PC-9 (cell line): ENCODE measurements around the gene PPHLN1. TPM values are rescaled to one million over a fixed set of nuclear protein-coding genes. Genes with fewer than 3 reads are reported as not detected.

Experiments used
- BruUV-seq: library from RNA; stranded (reverse); fragments of 400-500 nt; replicated peaks from 2 replicates; lab custom pipeline; 2021; lab: Mats Ljungman, UMichigan
- CTCF ChIA-PET: fragments of 300-600 bp; sonication (Branson Sonifier 250); formaldehyde crosslinking; loops from one replicate; lab custom pipeline; 2022; ENCODE audit warnings: antibody characterized with exemption; lab: Charles Lee
- POLR2A ChIA-PET: fragments of 300-600 bp; sonication (Branson Sonifier 250); formaldehyde crosslinking; loops from one replicate; lab custom pipeline; 2022; ENCODE audit warnings: antibody characterized with exemption; ENCODE audit not compliant: unreplicated experiment; lab: Charles Lee
- DNase-seq, 2 experiments: peaks; one replicate each; pipeline versions ENCODE4 v3.0.0 to v3.0.0-alpha.2; 2015 to 2022; ENCODE audit warnings: mixed read lengths in 1 of 2
- H2AFZ ChIP-seq: fragments of 200-600 bp; sonication (generic); 2 replicates; pipeline ENCODE4 v1.8.1; 2017; ENCODE audit warnings: antibody characterized with exemption
- H3F3A ChIP-seq: fragments of 200-600 bp; sonication (generic); 2 replicates; pipeline ENCODE4 v1.8.1; 2017; ENCODE audit warnings: antibody characterized with exemption, mild to moderate bottlenecking, low read depth; ENCODE audit not compliant: insufficient read depth
- H3K27ac ChIP-seq: fragments of 200-600 bp; sonication (generic); 2 replicates; pipeline ENCODE4 v1.6.1; 2016; ENCODE audit warnings: mixed run types
- H3K27me3 ChIP-seq: fragments of 200-600 bp; sonication (generic); 2 replicates; pipeline ENCODE4 v1.6.1; 2016; ENCODE audit warnings: low read depth, mixed run types; ENCODE audit not compliant: insufficient read depth
- H3K36me3 ChIP-seq: fragments of 200-600 bp; sonication (generic); 2 replicates; pipeline ENCODE4 v1.6.1; 2016; ENCODE audit warnings: low read depth, mixed run types
- H3K4me1 ChIP-seq: fragments of 200-600 bp; sonication (generic); replicated peaks from 2 replicates; pipeline ENCODE4 v1.6.1; 2016; ENCODE audit warnings: mixed run types; ENCODE audit not compliant: insufficient read depth
- H3K4me2 ChIP-seq: fragments of 200-600 bp; sonication (generic); 2 replicates; pipeline ENCODE4 v1.6.1; 2017; ENCODE audit warnings: mixed run types
- H3K4me3 ChIP-seq: fragments of 200-600 bp; sonication (generic); 2 replicates; pipeline ENCODE4 v1.6.1; 2016; ENCODE audit warnings: mixed run types
- H3K79me2 ChIP-seq: fragments of 200-600 bp; sonication (generic); 2 replicates; pipeline ENCODE4 v1.6.1; 2017; ENCODE audit warnings: low read depth, mixed run types
- H3K9me2 ChIP-seq: fragments of 200-600 bp; sonication (generic); 2 replicates; pipeline ENCODE4 v1.8.1; 2017; ENCODE audit warnings: mild to moderate bottlenecking; ENCODE audit not compliant: insufficient read depth
- H3K9me3 ChIP-seq: fragments of 200-600 bp; sonication (generic); 2 replicates; pipeline ENCODE4 v1.8.1; 2016; ENCODE audit warnings: low read depth; ENCODE audit not compliant: insufficient read depth
- H4K20me1 ChIP-seq: fragments of 200-600 bp; sonication (generic); 2 replicates; pipeline ENCODE4 v1.8.1; 2017; ENCODE audit not compliant: insufficient read depth
- CTCF ChIP-seq: fragments of 200-600 bp; sonication (generic); conservative IDR thresholded peaks from 2 replicates; pipeline ENCODE4 v1.6.1; 2017; ENCODE audit warnings: mixed run types, antibody characterized with exemption, mild to moderate bottlenecking, moderate library complexity
- EZH2 ChIP-seq: fragments of 200-600 bp; sonication (generic); IDR thresholded peaks from 2 replicates; pipeline ENCODE4 v1.8.0; 2017; ENCODE audit warnings: antibody characterized with exemption, low read depth
- intact Hi-C: fragments of 100-400 bp; cut with micrococcal nuclease; formaldehyde crosslinking; loops from one replicate; pipeline ENCODE4 v1.10.0; 2022; ENCODE audit not compliant: unreplicated experiment
- total RNA-seq: library from RNA; stranded (reverse); gene quantifications from 2 replicates; pipeline ENCODE4 v1.2.3, GENCODE V29; 2021

The PPHLN1 gene
- total RNA-seq, 1 experiment from 2014 or later, result 61.9 TPM

GRCh38 chr12:42286741-42287140, 39.2 kb upstream of the PPHLN1 start:
- H3K4me3 ChIP-seq, result no peak overlapping the region
- no peaks in the 10 kb centered on the region for H3K27me3 ChIP-seq
- POLR2A ChIA-PET, result no interaction called here
- H3K36me3 ChIP-seq, result no peaks in the 10 kb centered on the region
- H2AFZ ChIP-seq, result no peak overlapping the region
- H3K4me2 ChIP-seq, result no peak overlapping the region
- intact Hi-C loops, result no loop called here
- TF ChIP-seq CTCF (no peak), EZH2 (no peak)
- BruUV-seq, result no TSS peak
- CTCF ChIA-PET, result no interaction called here
- H3K4me1 ChIP-seq, result no peaks in the 10 kb centered on the region
- no peaks in the 10 kb centered on the region for H3K9me3 ChIP-seq
- H3K27ac ChIP-seq, result no peak overlapping the region
- no peaks in the 10 kb centered on the region for H4K20me1 ChIP-seq
- no peaks in the 10 kb centered on the region for H3K79me2 ChIP-seq
- no peaks in the 10 kb centered on the region for H3F3A ChIP-seq
- no peaks in the 10 kb centered on the region for H3K9me2 ChIP-seq
- no peak for DNase-seq

- H3K36me3 ChIP-seq, result no peaks in the 10 kb centered on the region
- no peaks in the 10 kb centered on the region for H4K20me1 ChIP-seq
- H3K9me3 ChIP-seq, result no peaks in the 10 kb centered on the region
- H3K27ac ChIP-seq, result no peak overlapping the region
- H3K4me1 ChIP-seq, result no peaks in the 10 kb centered on the region
- TF ChIP-seq CTCF (no peak), EZH2 (no peak)
- no peaks in the 10 kb centered on the region for H3F3A ChIP-seq
- no peak overlapping the region for H2AFZ ChIP-seq
- CTCF ChIA-PET, result no interaction called here
- H3K79me2 ChIP-seq, result no peaks in the 10 kb centered on the region
- H3K9me2 ChIP-seq, result no peaks in the 10 kb centered on the region
- H3K27me3 ChIP-seq, result no peaks in the 10 kb centered on the region
- POLR2A ChIA-PET, result no interaction called here
- intact Hi-C loops, result no loop called here
- H3K4me2 ChIP-seq, result no peak overlapping the region
- BruUV-seq, result no TSS peak
- no peak overlapping the region for H3K4me3 ChIP-seq
- DNase-seq, result no peak
These were observed 37.4 kb upstream of the PPHLN1 start for GRCh38 chr12:42288544-42288943.

GRCh38 chr12:42291680-42292079, 34.3 kb upstream of the PPHLN1 start:
- no peak overlapping the region for H3K27ac ChIP-seq
- H3K4me1 ChIP-seq, result no peaks in the 10 kb centered on the region
- no peaks in the 10 kb centered on the region for H3K9me2 ChIP-seq
- no peak overlapping the region for H3K4me2 ChIP-seq
- no peak for DNase-seq
- TF ChIP-seq EZH2 (no peak), CTCF (no peak)
- H3F3A ChIP-seq, result no peaks in the 10 kb centered on the region
- no TSS peak for BruUV-seq
- H4K20me1 ChIP-seq, result no peaks in the 10 kb centered on the region
- H3K4me3 ChIP-seq, result no peak overlapping the region
- no peaks in the 10 kb centered on the region for H3K27me3 ChIP-seq
- H2AFZ ChIP-seq, result no peak overlapping the region
- ChIA-PET CTCF (no interaction called here), POLR2A (no interaction called here)
- no peaks in the 10 kb centered on the region for H3K36me3 ChIP-seq
- intact Hi-C loops, result no loop called here
- no peaks in the 10 kb centered on the region for H3K9me3 ChIP-seq
- no peaks in the 10 kb centered on the region for H3K79me2 ChIP-seq
